MM.1S (cell line): ENCODE data around the gene SMARCA4.

Source experiments
- DNase-seq: peaks from one replicate; pipeline ENCODE4 v3.0.0-alpha.2; 2015
- H2AFZ ChIP-seq: fragments of 300-600 bp; sonication (generic); 2 replicates; pipeline ENCODE4 v1.6.0; 2016; ENCODE audit warnings: antibody characterized with exemption, low read length
- H3F3A ChIP-seq: fragments of 300-600 bp; sonication (generic); 2 replicates; pipeline ENCODE4 v1.6.1; 2016; ENCODE audit warnings: mild to moderate bottlenecking, antibody characterized with exemption, low read length, moderate library complexity, mixed read lengths; ENCODE audit not compliant: insufficient read depth
- H3K27ac ChIP-seq: fragments of 300-600 bp; sonication (generic); 2 replicates; pipeline ENCODE4 v1.5.1; 2016; ENCODE audit warnings: mild to moderate bottlenecking, low read length
- H3K27me3 ChIP-seq: fragments of 300-600 bp; sonication (generic); replicated peaks from 2 replicates; pipeline ENCODE4 v1.6.0; 2016; ENCODE audit warnings: low read length; ENCODE audit not compliant: insufficient read depth
- H3K36me3 ChIP-seq: fragments of 300-600 bp; sonication (generic); replicated peaks from 2 replicates; pipeline ENCODE4 v1.6.1; 2016; ENCODE audit warnings: mild to moderate bottlenecking, low read length, mixed read lengths; ENCODE audit not compliant: insufficient read depth
- H3K4me1 ChIP-seq: fragments of 300-600 bp; sonication (generic); 2 replicates; pipeline ENCODE4 v1.6.1; 2016; ENCODE audit warnings: low read length, mixed read lengths
- H3K4me2 ChIP-seq: fragments of 300-600 bp; sonication (generic); 2 replicates; pipeline ENCODE4 v1.6.0; 2016; ENCODE audit warnings: low read depth, low read length
- H3K4me3 ChIP-seq: fragments of 300-600 bp; sonication (generic); 2 replicates; pipeline ENCODE4 v1.5.1; 2016; ENCODE audit warnings: low read length, mixed read lengths
- H3K79me2 ChIP-seq: fragments of 300-600 bp; sonication (generic); 2 replicates; pipeline ENCODE4 v1.6.1; 2016; ENCODE audit warnings: mixed run types, low read length, mixed read lengths
- H3K9ac ChIP-seq: fragments of 300-600 bp; sonication (generic); 2 replicates; pipeline ENCODE4 v1.6.1; 2016; ENCODE audit warnings: low read length, mixed read lengths
- H3K9me2 ChIP-seq: fragments of 300-600 bp; sonication (generic); replicated peaks from 2 replicates; pipeline ENCODE4 v1.6.1; 2016; ENCODE audit warnings: mild to moderate bottlenecking, low read length, mixed read lengths; ENCODE audit not compliant: insufficient read depth
- H3K9me3 ChIP-seq: fragments of 300-600 bp; sonication (generic); replicated peaks from 2 replicates; pipeline ENCODE4 v1.6.1; 2016; ENCODE audit warnings: mild to moderate bottlenecking, low read length, mixed read lengths; ENCODE audit not compliant: insufficient read depth
- H4K20me1 ChIP-seq: fragments of 300-600 bp; sonication (generic); 2 replicates; pipeline ENCODE4 v1.6.1; 2016; ENCODE audit warnings: mild to moderate bottlenecking, low read length, moderate library complexity, mixed read lengths; ENCODE audit not compliant: insufficient read depth
- EZH2 ChIP-seq: fragments of 300-600 bp; sonication (generic); optimal IDR thresholded peaks from 2 replicates; pipeline ENCODE3; 2017; ENCODE audit warnings: low read depth, mild to moderate bottlenecking, antibody characterized with exemption, low read length, mixed read lengths
- EZH2phosphoT487 ChIP-seq: fragments of 300-600 bp; sonication (generic); IDR thresholded peaks from 2 replicates; pipeline ENCODE4 v1.6.1; 2018; ENCODE audit warnings: antibody characterized with exemption, low read length
- TF ChIP-seq, protein P1 (sequence below): fragments of 300-600 bp; sonication (generic); IDR thresholded peaks from 2 replicates; pipeline ENCODE4 v1.5.1; 2016; ENCODE audit warnings: antibody characterized with exemption, low read length, mixed read lengths

Gene SMARCA4

DNA sequence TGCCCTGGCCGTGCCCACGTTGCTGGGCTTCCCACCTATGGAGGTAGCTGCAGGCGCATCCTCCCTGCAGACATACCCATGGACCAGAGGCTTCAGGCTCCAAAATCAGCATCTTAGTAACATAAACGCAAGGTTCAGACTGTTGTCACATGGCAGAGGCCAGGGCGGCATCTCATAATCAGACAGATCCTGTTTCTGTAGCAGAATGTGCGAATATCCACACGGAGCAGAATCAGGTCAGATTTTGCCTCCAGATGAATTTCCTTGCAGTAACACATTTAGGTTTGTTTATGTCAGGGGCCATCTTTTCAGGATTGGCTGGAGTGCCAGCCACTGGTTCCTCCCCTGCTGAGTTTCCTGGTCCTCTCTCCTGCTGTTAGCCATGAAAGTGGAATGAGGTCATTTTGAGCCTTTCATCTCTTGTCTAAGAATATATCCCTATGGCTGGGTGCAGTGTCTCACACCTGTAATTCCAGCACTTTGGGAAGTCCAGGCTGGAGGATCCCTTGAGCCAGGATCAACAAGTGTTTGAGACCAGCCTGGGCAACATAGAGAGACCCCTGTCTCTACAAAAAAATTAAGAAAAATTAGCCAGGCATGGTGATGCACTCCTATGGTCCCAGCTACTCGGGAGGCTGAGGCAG lies 20.5 kb downstream of the SMARCA4 start:
- Histone ChIP-seq H3K9me2 (no peaks in the 10 kb centered on the region), H3K79me2 (peaks cover 88% of the 10 kb centered on the region), H3K27me3 (no peaks in the 10 kb centered on the region), H3K4me2 (no peak overlapping the region), H2AFZ (no peak overlapping the region), H3K36me3 (no peaks in the 10 kb centered on the region), H3K9ac (no peak overlapping the region), H3F3A (peaks cover 20% of the 10 kb centered on the region), H3K4me1 (peaks cover 34% of the 10 kb centered on the region), H3K4me3 (no peak overlapping the region), H3K27ac (no peak overlapping the region), H3K9me3 (no peaks in the 10 kb centered on the region), H4K20me1 (no peaks in the 10 kb centered on the region)
- TF ChIP-seq EZH2, result no peak
- TF ChIP-seq, protein P1, sequence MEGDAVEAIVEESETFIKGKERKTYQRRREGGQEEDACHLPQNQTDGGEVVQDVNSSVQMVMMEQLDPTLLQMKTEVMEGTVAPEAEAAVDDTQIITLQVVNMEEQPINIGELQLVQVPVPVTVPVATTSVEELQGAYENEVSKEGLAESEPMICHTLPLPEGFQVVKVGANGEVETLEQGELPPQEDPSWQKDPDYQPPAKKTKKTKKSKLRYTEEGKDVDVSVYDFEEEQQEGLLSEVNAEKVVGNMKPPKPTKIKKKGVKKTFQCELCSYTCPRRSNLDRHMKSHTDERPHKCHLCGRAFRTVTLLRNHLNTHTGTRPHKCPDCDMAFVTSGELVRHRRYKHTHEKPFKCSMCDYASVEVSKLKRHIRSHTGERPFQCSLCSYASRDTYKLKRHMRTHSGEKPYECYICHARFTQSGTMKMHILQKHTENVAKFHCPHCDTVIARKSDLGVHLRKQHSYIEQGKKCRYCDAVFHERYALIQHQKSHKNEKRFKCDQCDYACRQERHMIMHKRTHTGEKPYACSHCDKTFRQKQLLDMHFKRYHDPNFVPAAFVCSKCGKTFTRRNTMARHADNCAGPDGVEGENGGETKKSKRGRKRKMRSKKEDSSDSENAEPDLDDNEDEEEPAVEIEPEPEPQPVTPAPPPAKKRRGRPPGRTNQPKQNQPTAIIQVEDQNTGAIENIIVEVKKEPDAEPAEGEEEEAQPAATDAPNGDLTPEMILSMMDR, result no peak
- TF ChIP-seq EZH2phosphoT487, result no peak
- DNase-seq, result no peak

DNA sequence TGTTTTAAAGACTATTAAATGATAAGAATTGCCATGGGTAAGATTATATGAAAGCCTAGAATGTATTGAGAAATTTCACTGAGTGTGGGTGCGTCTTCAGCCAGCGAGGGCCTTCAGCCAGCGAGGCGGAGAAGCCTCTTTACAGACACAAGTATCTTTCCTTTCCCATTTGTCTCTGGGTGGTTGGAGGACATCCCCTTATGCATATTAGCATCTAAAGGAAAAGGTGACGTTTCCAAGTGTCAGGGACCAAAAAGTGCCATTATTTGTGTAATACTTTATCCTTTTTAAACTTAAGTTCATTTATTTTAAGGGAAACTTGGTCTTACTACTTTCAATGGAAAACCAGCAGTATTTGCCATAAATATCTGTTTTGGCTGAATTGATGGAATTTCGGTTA lies 22.2 kb downstream of the SMARCA4 start:
- H3F3A ChIP-seq, result peaks cover 20% of the 10 kb centered on the region
- H3K4me3 ChIP-seq, result no peak overlapping the region
- H3K4me1 ChIP-seq, result peaks cover 29% of the 10 kb centered on the region
- no peaks in the 10 kb centered on the region for H3K36me3 ChIP-seq
- no peaks in the 10 kb centered on the region for H4K20me1 ChIP-seq
- H2AFZ ChIP-seq, result no peak overlapping the region
- TF ChIP-seq EZH2, result no peak
- no peak for TF ChIP-seq EZH2phosphoT487
- TF ChIP-seq, protein P1, result no peak
- no peaks in the 10 kb centered on the region for H3K9me3 ChIP-seq
- no peak overlapping the region for H3K9ac ChIP-seq
- no peaks in the 10 kb centered on the region for H3K9me2 ChIP-seq
- no peak overlapping the region for H3K27ac ChIP-seq
- no peak overlapping the region for H3K4me2 ChIP-seq
- peaks cover 79% of the 10 kb centered on the region for H3K79me2 ChIP-seq
- no peak for DNase-seq
- H3K27me3 ChIP-seq, result no peaks in the 10 kb centered on the region

DNA sequence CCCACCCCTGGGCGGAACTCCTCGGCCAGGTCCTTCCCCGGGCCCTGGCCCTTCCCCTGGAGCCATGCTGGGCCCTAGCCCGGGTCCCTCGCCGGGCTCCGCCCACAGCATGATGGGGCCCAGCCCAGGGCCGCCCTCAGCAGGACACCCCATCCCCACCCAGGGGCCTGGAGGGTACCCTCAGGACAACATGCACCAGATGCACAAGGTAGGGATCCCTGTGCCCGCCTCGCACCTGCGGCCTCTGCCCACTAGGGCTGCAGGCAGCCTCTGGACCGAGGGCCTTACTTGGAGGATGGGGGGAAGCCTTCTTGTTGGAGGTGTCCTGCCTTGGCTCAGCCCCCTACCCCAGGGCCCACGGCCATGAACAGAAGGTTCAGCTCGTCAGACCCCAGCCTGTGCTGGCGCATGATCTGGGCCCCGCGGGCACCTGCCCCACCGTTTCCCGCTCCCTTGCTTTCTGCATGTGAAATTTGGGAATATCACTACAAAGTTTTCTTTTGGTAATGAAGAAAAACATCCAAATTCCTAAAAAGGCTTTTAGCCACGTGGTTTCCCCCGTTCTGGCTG lies 23.4 kb downstream of the SMARCA4 start:
- H3K4me3 ChIP-seq, result no peak overlapping the region
- H3F3A ChIP-seq, result peaks cover 12% of the 10 kb centered on the region
- no peak overlapping the region for H3K9ac ChIP-seq
- DNase-seq, result no peak
- no peak overlapping the region for H3K27ac ChIP-seq
- peaks cover 21% of the 10 kb centered on the region for H3K4me1 ChIP-seq
- H3K4me2 ChIP-seq, result no peak overlapping the region
- H3K36me3 ChIP-seq, result 0 out of 2 replicates have a peak, but pooled peaks cover 4% of the 10 kb centered on the region
- H2AFZ ChIP-seq, result no peak overlapping the region
- H3K9me2 ChIP-seq, result no peaks in the 10 kb centered on the region
- peaks cover 69% of the 10 kb centered on the region for H3K79me2 ChIP-seq
- H3K9me3 ChIP-seq, result no peaks in the 10 kb centered on the region
- no peak for TF ChIP-seq EZH2phosphoT487
- TF ChIP-seq, protein P1, result no peak
- no peak for TF ChIP-seq EZH2
- H3K27me3 ChIP-seq, result no peaks in the 10 kb centered on the region
- no peaks in the 10 kb centered on the region for H4K20me1 ChIP-seq
